ENCODE data around the gene PMPCA. TPM values are rescaled to one million over a fixed set of nuclear protein-coding genes. Genes with fewer than 3 reads are reported as not detected.
"Not testable (repeated sequence)": the region's sequence is repeated elsewhere in the genome, so short reads cannot be mapped to it uniquely, and the experiment has no call there.

The PMPCA gene
- total RNA-seq, 1 donor, result 36.7 TPM

DNA sequence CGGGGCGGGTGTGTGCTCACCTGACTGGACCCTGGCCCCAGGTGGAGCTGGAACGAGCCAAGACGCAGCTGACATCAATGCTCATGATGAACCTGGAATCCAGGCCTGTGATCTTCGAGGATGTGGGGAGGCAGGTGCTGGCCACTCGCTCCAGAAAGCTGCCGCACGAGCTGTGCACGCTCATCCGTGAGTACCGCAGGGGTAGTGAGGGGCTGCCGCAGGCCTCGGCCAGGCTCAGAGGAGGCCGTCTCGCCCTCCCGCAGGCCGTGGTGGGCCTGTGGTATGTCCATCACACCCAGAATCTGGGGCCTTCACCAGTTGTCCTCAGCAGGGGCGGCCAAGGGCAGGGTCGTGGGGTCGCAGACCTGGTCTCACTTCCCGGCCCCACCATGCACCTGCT is 11.3 kb downstream of the PMPCA start:
- TF ChIP-seq, protein P1, sequence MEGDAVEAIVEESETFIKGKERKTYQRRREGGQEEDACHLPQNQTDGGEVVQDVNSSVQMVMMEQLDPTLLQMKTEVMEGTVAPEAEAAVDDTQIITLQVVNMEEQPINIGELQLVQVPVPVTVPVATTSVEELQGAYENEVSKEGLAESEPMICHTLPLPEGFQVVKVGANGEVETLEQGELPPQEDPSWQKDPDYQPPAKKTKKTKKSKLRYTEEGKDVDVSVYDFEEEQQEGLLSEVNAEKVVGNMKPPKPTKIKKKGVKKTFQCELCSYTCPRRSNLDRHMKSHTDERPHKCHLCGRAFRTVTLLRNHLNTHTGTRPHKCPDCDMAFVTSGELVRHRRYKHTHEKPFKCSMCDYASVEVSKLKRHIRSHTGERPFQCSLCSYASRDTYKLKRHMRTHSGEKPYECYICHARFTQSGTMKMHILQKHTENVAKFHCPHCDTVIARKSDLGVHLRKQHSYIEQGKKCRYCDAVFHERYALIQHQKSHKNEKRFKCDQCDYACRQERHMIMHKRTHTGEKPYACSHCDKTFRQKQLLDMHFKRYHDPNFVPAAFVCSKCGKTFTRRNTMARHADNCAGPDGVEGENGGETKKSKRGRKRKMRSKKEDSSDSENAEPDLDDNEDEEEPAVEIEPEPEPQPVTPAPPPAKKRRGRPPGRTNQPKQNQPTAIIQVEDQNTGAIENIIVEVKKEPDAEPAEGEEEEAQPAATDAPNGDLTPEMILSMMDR (IDR thresholded peaks at IDR 0.05; ENCODE audit: insufficient read depth, low read length), result no peak
- DNase-seq (ENCODE audit: low read depth), result no peak
- H3K4me3 ChIP-seq (ENCODE audit: low read depth, low read length), result no peak overlapping the region

DNA sequence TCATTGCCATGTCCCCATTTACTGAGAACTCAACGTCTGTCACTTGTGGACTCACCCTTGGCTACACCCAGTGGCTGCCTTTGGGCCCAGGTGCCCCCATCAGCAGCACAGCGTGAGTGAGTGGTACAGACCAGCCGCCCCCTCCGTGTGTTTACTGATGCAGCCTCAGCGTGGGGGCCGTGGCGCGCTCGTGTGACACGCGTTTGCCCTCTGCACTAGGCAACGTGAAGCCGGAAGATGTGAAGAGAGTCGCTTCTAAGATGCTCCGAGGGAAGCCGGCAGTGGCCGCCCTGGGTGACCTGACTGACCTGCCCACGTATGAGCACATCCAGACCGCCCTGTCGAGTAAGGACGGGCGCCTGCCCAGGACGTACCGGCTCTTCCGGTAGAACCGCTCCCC is 12.4 kb downstream of the PMPCA start:
- H3K4me3 ChIP-seq (ENCODE audit: low read depth, low read length), result no peak overlapping the region
- TF ChIP-seq, protein P1 (IDR thresholded peaks at IDR 0.05; ENCODE audit: insufficient read depth, low read length), result no peak
- DNase-seq (ENCODE audit: low read depth), result no peak

DNA sequence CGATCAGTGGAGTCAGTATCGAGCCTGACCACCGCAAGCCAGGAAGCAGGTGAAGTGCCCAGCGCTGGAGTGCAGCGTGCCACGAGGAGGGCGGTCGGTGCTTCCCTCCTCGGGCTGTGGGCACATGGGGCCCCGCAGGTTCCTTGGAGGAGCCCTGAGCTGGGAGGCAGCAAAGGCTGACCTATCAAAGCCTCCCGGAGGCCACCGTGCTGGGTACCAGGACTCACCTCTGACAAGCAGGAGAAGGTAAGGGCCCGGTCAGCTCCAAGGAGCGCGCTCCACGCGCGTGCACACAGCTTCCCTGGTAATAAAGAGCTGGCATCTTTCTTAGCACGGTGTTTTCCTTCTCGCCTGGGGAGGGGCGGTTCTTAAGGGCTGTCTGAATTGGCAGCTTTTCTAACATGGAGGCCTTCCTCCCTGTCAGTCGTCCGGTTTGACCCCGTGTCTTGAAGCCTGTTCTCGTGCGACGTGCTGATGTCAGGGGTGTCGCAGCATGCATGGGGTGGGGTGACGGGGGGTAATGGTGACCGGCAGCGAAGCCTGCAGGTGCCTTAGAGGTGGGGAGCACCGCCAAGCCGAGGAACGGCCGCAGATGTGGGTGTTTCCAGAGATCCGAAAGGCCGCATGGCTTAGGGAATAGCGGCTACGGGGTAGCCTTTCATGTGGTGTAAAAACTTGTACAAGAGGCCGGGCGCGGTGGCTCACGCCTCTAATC is 13.1 kb downstream of the PMPCA start:
- TF ChIP-seq, protein P1 (IDR thresholded peaks at IDR 0.05; ENCODE audit: insufficient read depth, low read length), result no peak
- H3K4me3 ChIP-seq (ENCODE audit: low read depth, low read length), result no peak overlapping the region
- DNase-seq (ENCODE audit: low read depth), result no peak

DNA sequence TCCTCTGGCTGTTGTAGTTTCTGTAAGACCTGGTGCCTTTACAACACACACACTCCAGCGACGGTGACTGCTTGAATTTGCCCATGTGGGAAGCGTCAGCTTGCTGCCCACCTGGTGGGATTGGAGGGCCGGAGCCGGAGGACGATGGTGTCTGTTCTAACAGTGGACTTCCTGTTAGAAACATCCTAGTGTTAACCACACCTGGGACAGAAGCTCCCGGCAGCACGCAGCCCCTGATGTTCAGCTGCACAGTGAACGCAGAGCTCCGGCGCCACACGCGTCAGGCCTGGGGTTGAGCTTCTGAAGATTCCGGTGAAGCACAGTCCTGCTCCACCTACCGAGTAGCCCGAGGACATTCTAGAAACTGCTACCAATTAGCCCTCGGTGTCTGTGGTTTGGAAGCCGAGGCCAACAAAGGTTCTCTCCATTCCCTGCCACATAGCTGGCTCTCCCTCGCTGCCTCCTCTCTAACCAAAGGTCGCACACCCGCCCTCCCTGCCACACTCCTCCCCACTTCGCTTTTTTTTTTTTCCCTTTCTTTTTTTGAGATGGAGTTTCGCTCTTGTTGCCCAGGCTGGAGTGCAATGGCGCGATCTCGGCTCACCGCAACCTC is 14.4 kb downstream of the PMPCA start:
- no peak overlapping the region for H3K4me3 ChIP-seq (ENCODE audit: low read depth, low read length)
- TF ChIP-seq, protein P1 (IDR thresholded peaks at IDR 0.05; ENCODE audit: insufficient read depth, low read length), result no peak
- no peak for DNase-seq (ENCODE audit: low read depth)

DNA sequence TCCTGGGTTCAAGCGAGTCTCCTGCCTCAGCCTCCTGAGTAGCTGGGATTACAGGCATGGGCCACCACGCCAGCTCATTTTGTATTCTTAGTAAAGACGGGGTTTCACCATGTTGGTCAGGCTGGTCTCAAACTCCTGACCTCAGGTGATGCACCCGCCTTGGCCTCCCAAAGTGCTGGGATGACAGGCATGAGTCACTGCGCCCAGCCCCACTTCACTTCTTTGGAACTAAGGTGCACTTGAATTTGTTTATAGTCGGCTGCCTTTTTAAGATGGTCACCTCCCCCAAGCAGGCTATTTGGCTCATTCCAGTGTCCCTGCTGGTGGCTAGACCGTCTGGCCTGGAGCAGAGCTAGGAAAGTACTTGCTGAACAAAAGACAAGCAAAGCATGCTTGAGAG is 14.9 kb downstream of the PMPCA start:
- not testable (repeated sequence) for DNase-seq (ENCODE audit: low read depth); H3K4me3 ChIP-seq (ENCODE audit: low read depth, low read length)

DNA sequence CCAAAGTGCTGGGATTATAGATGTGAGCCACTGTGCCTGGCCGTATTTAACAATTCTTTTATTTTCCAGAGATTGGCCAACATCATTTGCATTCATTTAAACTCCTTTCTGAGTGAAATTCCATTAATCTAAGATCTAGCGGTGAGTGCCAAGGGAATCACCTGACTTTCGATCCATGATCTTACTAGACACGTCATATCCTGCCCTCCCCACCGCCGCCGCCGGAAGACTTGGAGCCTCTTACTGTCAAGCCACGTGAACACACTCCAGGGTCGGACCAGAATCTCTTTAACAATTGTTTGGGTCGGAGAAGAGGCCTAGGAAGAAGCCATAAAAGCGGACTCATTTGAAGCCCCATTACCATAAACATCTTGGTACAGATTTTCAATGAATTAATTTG is 16.3 kb downstream of the PMPCA start:
- H3K4me3 ChIP-seq (ENCODE audit: low read depth, low read length), result no peak overlapping the region
- DNase-seq (ENCODE audit: low read depth), result no peak
- TF ChIP-seq, protein P1 (IDR thresholded peaks at IDR 0.05; ENCODE audit: insufficient read depth, low read length), result no peak

DNA sequence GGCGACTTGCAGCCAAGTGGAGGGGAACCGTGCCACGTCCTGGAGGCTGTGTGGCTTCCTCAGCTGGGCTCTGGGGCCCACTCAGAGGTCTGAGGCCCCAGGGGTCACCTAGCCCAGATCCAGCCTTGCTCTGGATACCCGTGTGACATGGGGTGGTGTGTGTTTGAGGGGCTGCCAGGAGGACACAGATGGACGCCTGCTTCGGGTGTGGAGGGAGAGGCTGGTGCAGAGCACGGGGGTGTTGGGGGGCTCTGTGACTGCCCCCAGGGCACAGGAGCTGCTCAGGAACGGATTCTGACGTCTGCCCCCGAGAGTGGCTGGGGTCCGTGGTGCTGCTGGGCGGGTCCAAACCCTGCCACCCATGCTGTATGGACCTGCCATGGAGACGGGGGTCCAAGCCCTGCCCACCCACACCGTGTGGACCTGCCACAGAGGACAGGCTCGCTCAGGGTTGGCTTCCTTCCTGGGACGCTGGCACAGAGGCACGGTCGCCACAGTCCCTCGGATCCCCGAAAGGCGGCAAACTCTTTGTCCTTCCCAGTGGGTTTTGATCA is 18.7 kb downstream of the PMPCA start:
- DNase-seq (ENCODE audit: low read depth), result no peak
- TF ChIP-seq, protein P1 (IDR thresholded peaks at IDR 0.05; ENCODE audit: insufficient read depth, low read length), result no peak
- H3K4me3 ChIP-seq (ENCODE audit: low read depth, low read length), result no peak overlapping the region
